SJSA1 (cell line): ENCODE results near the gene ITGA11. TPM values are rescaled to one million over a fixed set of nuclear protein-coding genes. Genes with fewer than 3 reads are reported as not detected.

Experiments
- DNase-seq, 2 experiments: peaks; one replicate each; pipeline ENCODE4 v3.0.0-alpha.2; 2015 to 2020; ENCODE audit warnings: low spot score in 2 of 2, low read depth in 1 of 2
- H3K27ac ChIP-seq: fragments of 250-450 bp; sonication (Bioruptor Pico); 2 replicates; pipeline ENCODE4 v1.5.1; 2020; ENCODE audit warnings: mild to moderate bottlenecking, moderate library complexity
- H3K27me3 ChIP-seq: fragments of 250-450 bp; sonication (Bioruptor Pico); replicated peaks from 2 replicates; pipeline ENCODE4 v1.5.1; 2020; ENCODE audit warnings: mild to moderate bottlenecking, moderate library complexity
- H3K36me3 ChIP-seq: fragments of 250-450 bp; sonication (Bioruptor Pico); 2 replicates; pipeline ENCODE4 v1.5.1; 2020; ENCODE audit warnings: mild to moderate bottlenecking
- H3K4me1 ChIP-seq: fragments of 250-450 bp; sonication (Bioruptor Pico); replicated peaks from 2 replicates; pipeline ENCODE4 v1.6.1; 2021; ENCODE audit warnings: mild to moderate bottlenecking
- H3K4me3 ChIP-seq: fragments of 250-450 bp; sonication (Bioruptor Pico); 2 replicates; pipeline ENCODE4 v1.5.1; 2020; ENCODE audit warnings: mild to moderate bottlenecking
- H3K9me3 ChIP-seq: fragments of 250-450 bp; sonication (Bioruptor Pico); replicated peaks from 2 replicates; pipeline ENCODE4 v1.5.1; 2020; ENCODE audit warnings: mild to moderate bottlenecking
- total RNA-seq: library from RNA; depleted of rRNA; stranded (reverse); fragments of >200 nt; shearing (Covaris generic); gene quantifications from 2 replicates; pipeline ENCODE4 v1.2.3, GENCODE V29; 2014

The ITGA11 gene
- total RNA-seq, 1 experiment from 2014 or later, result 0.34 TPM

DNA sequence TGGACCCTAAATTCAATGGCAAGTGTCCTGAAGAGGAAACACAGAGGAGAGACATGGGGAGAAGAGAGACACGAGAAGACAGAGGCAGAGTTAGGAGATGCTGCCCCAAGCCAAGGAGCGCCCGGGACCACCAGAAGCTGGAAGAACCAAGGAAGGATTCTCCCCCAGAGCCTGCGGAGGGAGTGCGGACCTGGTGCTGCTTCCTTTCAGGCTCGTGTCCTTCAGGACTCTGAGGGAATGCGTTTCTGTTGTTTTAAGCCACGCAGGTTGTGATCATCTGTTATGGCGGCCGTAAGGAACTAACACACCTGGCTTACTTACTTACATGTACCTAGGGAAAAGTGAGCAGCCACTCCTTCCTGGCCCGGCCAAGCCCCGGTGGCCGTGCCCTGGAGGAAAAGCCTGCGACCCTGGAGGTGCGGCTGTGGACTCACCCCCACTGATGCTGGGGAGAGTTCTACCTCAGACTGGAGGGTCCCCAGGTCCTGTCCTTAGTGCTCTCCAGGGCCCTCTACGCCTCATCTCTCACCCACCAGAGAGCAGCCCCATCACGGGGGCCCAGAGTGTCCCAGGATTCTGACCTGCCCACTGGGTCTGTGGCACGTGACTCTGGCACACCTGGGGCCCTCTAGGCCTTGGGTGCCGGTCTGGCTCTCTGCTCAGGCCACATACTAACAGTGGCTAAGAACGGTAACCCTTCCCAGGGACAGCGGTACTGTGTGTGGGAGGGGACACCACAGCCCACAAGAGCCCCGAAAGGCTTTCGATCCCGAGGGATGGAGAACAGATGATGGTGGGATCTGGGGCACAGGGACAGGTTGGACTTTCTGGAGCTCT is 61.8 kb downstream of the ITGA11 start:
- H3K9me3 ChIP-seq, result no peaks in the 10 kb centered on the region
- no peaks in the 10 kb centered on the region for H3K36me3 ChIP-seq
- H3K27ac ChIP-seq, result no peak overlapping the region
- no peak overlapping the region for H3K4me3 ChIP-seq
- no peak for DNase-seq
- H3K4me1 ChIP-seq, result no peaks in the 10 kb centered on the region
- H3K27me3 ChIP-seq, result no peaks in the 10 kb centered on the region

DNA sequence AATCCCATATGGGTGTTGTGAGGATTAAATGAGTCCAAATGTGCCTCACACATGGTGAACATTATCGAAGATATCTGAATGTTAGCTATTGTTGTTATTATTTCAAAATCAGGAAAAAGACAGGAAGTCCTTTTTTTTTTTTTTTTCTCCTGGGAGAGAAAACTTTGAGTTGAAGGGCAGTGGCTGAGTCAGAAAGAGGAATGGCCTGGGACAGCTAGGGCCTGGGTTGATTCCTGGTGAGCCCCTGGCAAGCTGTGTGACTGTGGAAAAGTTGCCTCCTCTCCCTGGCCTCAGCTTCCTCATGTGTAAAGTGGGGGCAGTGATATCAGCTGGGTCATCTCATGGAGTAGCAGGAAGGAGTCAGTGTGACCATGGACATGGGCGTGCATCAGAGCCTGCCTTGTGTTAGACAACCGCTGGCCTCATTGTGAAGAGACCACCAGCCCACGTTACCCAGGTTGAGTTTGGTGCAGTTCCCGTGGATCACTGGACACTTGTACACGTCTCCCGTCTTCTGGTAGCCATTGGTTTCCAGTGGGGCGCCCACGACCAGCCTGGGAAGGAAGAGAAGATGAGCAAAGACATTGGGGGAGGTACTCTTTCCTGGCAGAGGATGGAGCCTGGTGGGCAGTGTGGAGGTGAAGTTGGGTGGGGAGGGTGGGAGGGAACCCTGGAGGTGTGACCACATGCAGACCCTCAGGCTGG is 63.1 kb downstream of the ITGA11 start:
- no peaks in the 10 kb centered on the region for H3K9me3 ChIP-seq
- peaks cover 5% of the 10 kb centered on the region for H3K4me1 ChIP-seq
- H3K27me3 ChIP-seq, result no peaks in the 10 kb centered on the region
- H3K4me3 ChIP-seq, result no peak overlapping the region
- H3K27ac ChIP-seq, result no peak overlapping the region
- H3K36me3 ChIP-seq, result no peaks in the 10 kb centered on the region
- no peak for DNase-seq

DNA sequence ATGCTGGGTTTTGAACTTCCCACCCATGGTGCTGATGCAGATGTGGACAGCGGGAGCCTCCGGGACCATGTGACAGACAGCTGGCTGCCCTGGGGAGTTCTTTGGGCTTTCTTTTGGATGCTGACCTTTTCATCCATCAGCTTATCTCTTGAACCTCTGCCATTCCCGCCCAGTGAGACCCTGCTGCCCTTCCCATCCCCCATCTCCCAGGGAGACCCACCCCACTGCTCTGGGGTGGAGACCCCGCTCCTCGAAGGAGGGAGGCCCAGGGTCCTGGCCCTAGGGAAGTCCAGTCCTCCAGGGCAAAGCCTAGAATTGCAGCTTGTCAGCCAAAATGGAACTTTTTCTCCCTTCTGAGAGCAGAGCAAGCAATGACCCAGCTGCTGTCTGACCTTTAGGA is 64.0 kb downstream of the ITGA11 start:
- Histone ChIP-seq H3K36me3 (no peaks in the 10 kb centered on the region), H3K4me3 (no peak overlapping the region), H3K27ac (no peak overlapping the region), H3K4me1 (peaks cover 9% of the 10 kb centered on the region), H3K9me3 (no peaks in the 10 kb centered on the region), H3K27me3 (no peaks in the 10 kb centered on the region)
- DNase-seq, result no peak

DNA sequence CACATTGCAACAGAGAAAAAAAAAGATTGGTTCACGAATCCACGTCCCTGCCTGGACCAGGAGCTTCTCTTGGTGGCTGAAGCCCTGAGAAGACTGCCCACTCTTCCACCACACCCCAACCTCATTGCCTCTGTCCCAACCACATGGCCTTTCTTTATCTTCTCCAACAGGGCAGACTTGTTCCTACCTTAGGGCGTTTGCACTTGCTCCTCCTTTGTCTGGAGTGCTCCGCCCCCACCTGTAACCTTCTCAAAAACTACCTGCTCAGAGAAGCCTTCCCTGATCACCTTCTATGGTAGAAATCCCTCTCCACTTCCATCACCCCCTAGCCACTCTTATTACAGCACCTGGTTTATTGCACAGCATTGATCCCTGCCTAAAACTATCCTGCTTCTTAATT is 64.7 kb downstream of the ITGA11 start:
- Histone ChIP-seq H3K4me3 (no peak overlapping the region), H3K36me3 (no peaks in the 10 kb centered on the region), H3K27me3 (no peaks in the 10 kb centered on the region), H3K27ac (no peak overlapping the region), H3K9me3 (no peaks in the 10 kb centered on the region), H3K4me1 (peaks cover 9% of the 10 kb centered on the region)
- DNase-seq, result no peak

DNA sequence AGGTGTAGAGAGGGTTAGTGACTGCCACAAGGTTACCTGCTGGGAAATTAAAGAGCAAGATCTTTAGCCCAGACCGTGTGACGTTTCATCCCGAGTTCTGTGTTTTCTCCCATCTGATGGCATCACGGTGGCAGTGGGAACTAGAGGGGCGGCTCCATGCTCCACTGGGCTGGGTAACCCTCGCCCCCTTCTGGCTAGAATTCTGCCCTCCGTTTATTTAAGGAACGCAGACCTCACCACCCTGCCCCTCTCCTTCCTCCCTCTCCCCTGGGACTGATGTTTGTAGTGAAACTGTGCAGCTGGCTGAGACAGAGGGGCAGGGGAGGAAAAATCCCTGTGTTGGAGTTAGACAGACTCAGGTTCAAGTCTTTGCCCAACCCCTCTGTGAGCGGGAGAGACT is 65.6 kb downstream of the ITGA11 start:
- H3K4me3 ChIP-seq, result no peak overlapping the region
- no peak for DNase-seq
- H3K27me3 ChIP-seq, result no peaks in the 10 kb centered on the region
- peaks cover 9% of the 10 kb centered on the region for H3K4me1 ChIP-seq
- H3K36me3 ChIP-seq, result no peaks in the 10 kb centered on the region
- no peak overlapping the region for H3K27ac ChIP-seq
- H3K9me3 ChIP-seq, result no peaks in the 10 kb centered on the region

DNA sequence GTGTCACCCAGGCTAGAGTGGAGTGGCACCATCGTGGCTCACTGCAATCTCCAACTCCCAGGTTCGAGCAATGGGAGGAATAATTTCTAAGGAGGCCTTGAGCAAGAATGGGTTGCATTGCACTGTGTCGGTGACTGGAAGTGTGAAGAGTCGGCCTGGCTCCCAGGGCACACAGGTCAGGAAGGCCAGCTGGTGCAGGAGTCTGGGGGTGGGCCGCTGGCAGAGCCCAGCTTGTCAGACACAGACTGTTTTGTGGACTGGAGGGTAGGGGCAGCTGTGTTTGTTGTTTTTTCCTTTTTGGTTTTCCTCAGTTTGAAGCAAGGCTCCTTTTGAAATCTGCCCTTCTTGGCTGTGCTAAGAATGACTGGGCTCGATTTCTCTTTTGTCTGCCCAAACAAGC is 66.2 kb downstream of the ITGA11 start:
- H3K27ac ChIP-seq, result no peak overlapping the region
- peaks cover 9% of the 10 kb centered on the region for H3K4me1 ChIP-seq
- no peaks in the 10 kb centered on the region for H3K9me3 ChIP-seq
- no peaks in the 10 kb centered on the region for H3K27me3 ChIP-seq
- no peak overlapping the region for H3K4me3 ChIP-seq
- no peak for DNase-seq
- no peaks in the 10 kb centered on the region for H3K36me3 ChIP-seq

DNA sequence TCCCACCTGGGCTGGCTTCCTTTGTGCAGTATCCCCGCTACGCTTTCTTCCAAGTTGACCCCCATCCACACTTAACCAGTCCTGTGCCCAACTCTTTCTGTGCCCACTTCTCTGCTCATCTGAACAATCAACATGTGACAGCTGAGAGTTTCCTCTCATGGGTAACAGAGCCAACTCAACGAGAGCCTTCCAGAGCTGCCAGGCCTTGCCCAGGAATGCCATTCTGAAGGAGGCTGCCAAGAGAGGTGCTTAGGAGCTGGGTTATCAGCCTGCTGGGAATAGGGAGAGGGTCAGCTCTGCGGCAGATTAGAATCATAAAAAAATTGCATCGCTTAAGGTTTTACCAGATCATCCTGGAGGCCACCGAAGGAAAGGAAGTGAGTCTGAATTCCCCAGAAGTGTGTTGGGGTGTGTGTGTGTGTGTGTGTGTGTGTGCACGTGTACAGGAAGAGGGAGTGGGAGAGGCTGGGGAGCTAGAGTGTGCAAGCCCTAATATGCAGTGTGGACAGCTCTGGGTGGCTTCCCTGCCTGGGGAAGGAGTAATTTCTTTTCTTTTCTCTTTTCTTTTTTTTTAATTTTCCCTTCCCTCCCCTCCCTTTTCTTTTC is 66.7 kb downstream of the ITGA11 start:
- H3K36me3 ChIP-seq, result no peaks in the 10 kb centered on the region
- no peak overlapping the region for H3K4me3 ChIP-seq
- DNase-seq, result no peak
- peaks cover 9% of the 10 kb centered on the region for H3K4me1 ChIP-seq
- no peak overlapping the region for H3K27ac ChIP-seq
- no peaks in the 10 kb centered on the region for H3K27me3 ChIP-seq
- no peaks in the 10 kb centered on the region for H3K9me3 ChIP-seq

DNA sequence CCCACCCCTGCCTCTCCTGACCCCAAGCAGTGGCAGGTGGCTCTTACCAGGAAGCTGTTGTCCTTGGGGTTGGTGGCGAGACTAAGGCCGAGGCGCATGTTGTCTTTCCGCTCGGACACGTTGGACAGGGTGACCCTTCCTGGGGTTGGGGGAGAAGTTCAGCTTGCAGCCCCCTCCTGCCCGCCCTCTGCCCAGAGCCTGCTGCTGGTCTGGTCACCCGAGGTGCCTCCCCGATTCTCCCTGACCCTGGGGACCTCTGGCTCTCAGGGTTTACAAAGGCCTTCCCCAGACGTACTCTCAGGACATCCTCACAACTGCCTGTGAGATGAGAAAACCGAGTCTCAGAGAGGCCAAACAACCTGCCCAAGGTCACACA is 67.3 kb downstream of the ITGA11 start:
- no peak overlapping the region for H3K27ac ChIP-seq
- H3K9me3 ChIP-seq, result no peaks in the 10 kb centered on the region
- H3K4me1 ChIP-seq, result peaks cover 9% of the 10 kb centered on the region
- no peak overlapping the region for H3K4me3 ChIP-seq
- H3K36me3 ChIP-seq, result no peaks in the 10 kb centered on the region
- no peaks in the 10 kb centered on the region for H3K27me3 ChIP-seq
- no peak for DNase-seq

DNA sequence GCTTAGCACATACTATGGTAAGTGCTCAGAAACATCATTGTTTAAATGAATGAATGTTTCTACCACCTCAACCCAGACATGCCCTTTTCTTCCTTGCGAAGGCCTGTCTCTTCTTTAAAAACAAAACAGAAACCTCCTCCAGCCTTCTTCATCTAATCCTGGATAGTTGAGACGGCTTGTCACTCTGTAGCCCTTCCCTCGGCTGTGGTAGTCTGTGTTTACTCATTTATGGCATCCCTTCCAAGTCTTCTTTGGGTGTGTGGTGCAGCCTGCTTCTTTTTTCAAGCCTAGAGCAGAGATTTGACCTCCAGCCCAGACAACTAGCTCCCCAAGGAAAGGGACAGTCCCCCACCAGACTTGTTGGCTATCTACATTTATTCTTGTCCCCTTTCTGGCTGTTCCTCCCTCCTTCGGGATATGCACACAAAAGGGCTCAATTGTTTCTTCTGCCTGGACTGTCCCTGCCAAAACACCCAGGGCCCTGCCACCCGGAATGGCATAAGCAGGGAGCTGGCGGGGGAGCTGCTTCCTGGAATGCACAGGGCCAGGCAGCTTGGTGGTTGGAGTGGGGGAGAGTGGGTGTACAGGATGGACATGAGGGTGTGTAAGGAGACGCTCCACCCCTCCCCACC is 67.8 kb downstream of the ITGA11 start:
- Histone ChIP-seq H3K4me1 (peaks cover 9% of the 10 kb centered on the region), H3K9me3 (no peaks in the 10 kb centered on the region), H3K27me3 (no peaks in the 10 kb centered on the region), H3K4me3 (no peak overlapping the region), H3K36me3 (no peaks in the 10 kb centered on the region), H3K27ac (no peak overlapping the region)
- DNase-seq, result no peak

DNA sequence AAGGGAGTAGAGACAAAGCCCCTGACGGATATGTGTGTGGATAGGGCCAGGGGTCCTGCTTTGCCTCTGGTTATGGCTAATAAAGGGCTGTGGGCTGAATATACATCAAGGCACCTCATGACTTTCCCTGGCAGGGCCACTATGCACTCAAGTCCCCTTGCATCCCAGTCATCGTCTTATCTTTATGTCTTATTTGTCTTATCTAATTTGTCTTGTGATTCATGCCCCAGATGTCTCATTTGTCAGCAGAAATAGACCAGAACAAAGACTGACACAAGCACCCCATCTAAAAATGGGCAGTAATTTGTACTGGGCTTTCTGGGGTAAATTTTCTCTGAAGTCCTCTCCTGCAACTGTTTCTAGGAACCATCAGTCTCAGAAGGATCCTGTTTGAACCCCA is 68.6 kb downstream of the ITGA11 start:
- H3K9me3 ChIP-seq, result no peaks in the 10 kb centered on the region
- H3K4me1 ChIP-seq, result peaks cover 9% of the 10 kb centered on the region
- H3K36me3 ChIP-seq, result no peaks in the 10 kb centered on the region
- H3K27me3 ChIP-seq, result no peaks in the 10 kb centered on the region
- no peak overlapping the region for H3K27ac ChIP-seq
- no peak for DNase-seq
- no peak overlapping the region for H3K4me3 ChIP-seq

DNA sequence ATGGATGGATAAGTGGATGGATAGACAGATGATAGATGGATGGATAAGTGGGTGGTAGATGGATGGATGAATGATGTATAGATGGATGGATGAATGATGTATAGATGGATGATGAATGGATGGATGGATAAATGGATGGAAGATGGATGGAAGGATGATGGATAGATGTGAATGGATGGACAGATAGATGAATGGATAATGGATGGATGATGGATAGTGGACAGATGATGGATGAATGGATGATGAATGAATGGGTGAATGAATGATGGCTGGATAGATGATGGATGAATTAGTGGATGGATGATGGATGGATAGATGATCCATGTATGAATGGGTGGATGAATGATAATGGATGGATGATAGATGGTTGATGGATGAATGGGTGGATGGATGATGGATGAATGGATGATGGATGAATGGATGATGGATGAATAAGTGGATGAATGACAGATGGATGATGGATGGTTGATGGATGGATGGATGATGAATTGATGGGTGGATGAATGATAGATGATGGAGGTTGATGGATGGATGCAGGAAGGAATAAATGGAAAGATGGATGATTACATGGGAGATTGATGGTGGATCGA is 69.3 kb downstream of the ITGA11 start:
- DNase-seq, result no peak
- peaks cover 9% of the 10 kb centered on the region for H3K4me1 ChIP-seq
- no peaks in the 10 kb centered on the region for H3K9me3 ChIP-seq
- H3K4me3 ChIP-seq, result no peak overlapping the region
- H3K36me3 ChIP-seq, result no peaks in the 10 kb centered on the region
- no peak overlapping the region for H3K27ac ChIP-seq
- no peaks in the 10 kb centered on the region for H3K27me3 ChIP-seq

DNA sequence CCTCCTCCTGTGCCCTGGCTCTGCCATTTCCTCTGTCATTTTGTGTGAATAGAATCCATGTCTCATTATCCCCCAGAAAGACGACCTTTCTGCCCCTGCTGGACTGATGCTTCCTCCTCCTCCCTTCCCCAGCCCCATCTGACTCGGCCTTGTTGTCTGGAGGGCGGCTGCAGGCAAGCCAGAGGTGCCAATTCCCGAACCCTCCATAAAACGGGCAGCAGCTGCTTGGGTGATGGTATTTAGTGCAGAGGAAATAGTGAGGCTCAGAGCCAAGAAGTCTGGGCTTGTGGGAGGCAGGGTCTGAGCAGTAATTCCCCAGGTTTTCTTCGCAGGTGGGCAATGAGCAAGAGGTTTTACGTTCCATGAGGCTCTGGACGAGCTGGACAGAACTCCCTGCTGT is 71.2 kb downstream of the ITGA11 start:
- Histone ChIP-seq H3K27ac (no peak overlapping the region), H3K36me3 (no peaks in the 10 kb centered on the region), H3K4me3 (no peak overlapping the region), H3K27me3 (no peaks in the 10 kb centered on the region), H3K9me3 (peaks cover 4% of the 10 kb centered on the region; the same call in 1 of the 2 replicates), H3K4me1 (peaks cover 10% of the 10 kb centered on the region)
- no peak for DNase-seq

DNA sequence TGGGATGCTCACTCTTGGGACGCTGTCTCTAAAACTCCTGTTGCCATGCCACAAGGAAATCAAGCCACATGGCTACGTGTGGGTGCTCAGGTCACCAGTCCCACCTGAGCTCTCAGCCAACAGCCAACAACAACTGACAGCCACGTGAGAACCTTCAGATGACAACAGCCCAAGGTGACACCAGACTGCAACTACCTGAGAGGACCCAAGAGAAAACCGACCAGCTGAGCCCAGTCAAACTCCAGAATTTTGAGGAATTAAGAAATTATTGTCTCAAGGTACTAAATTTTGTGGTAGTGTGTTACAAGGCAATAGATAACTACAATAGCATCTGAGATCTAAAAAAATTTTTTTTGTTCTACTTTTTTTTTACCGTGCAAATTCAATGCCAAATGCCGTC is 75.2 kb downstream of the ITGA11 start:
- H3K4me3 ChIP-seq, result no peak overlapping the region
- peaks cover 4% of the 10 kb centered on the region; the same call in 1 of the 2 replicates for H3K9me3 ChIP-seq
- no peaks in the 10 kb centered on the region for H3K36me3 ChIP-seq
- no peaks in the 10 kb centered on the region for H3K27me3 ChIP-seq
- H3K27ac ChIP-seq, result no peak overlapping the region
- peaks cover 40% of the 10 kb centered on the region for H3K4me1 ChIP-seq
- DNase-seq, result no peak
